Stimulated activated naive CD4-positive, alpha-beta T cell (primary cell): ENCODE measurements around the gene SYNM.
A peak's percentile ranks its signal among the peaks of the same experiment; 100 is the strongest.
"Not testable (repeated sequence)": the region's sequence is repeated elsewhere in the genome, so short reads cannot be mapped to it uniquely, and the experiment has no call there.

Experiments
- DNase-seq, 6 experiments: peaks; one replicate each; lab custom pipeline; 2025; lab: John Stamatoyannopoulos, UW

SYNM gene

GRCh38 chr15:99105514-99106341 lies 848 bp downstream of the SYNM start:
- DNase-seq = peak in 1 of 6 experiments; percentile 52

- DNase-seq = peak in 2 of 6 experiments; percentile 20 to 41
Measured at GRCh38 chr15:99106417-99107220, 1.7 kb downstream of the SYNM start.

GRCh38 chr15:99108993-99109392 lies 4.1 kb downstream of the SYNM start:
- DNase-seq = no peak

GRCh38 chr15:99109555-99110021 lies 4.7 kb downstream of the SYNM start:
- DNase-seq = no peak

- DNase-seq = no peak
Measured at GRCh38 chr15:99110093-99110492, 5.2 kb downstream of the SYNM start.

- no peak for DNase-seq
Measured at GRCh38 chr15:99110581-99111320, 5.9 kb downstream of the SYNM start.

GRCh38 chr15:99111641-99112040 lies 6.8 kb downstream of the SYNM start:
- DNase-seq = not testable (repeated sequence)

GRCh38 chr15:99113547-99114271 lies 8.8 kb downstream of the SYNM start:
- DNase-seq = no peak

- DNase-seq = no peak
Measured at GRCh38 chr15:99114511-99115299, 9.8 kb downstream of the SYNM start.

GRCh38 chr15:99115300-99116215 lies 10.7 kb downstream of the SYNM start:
- DNase-seq = no peak

- DNase-seq = no peak
Measured at GRCh38 chr15:99117111-99117510, 12.2 kb downstream of the SYNM start.

- DNase-seq = no peak
Measured at GRCh38 chr15:99117563-99118257, 12.8 kb downstream of the SYNM start.

GRCh38 chr15:99118258-99118632 lies 13.4 kb downstream of the SYNM start:
- no peak for DNase-seq

- DNase-seq = no peak
Measured at GRCh38 chr15:99118801-99119546, 14.1 kb downstream of the SYNM start.

- no peak for DNase-seq
Measured at GRCh38 chr15:99120050-99120777, 15.3 kb downstream of the SYNM start.

- no peak for DNase-seq
Measured at GRCh38 chr15:99121207-99121606, 16.3 kb downstream of the SYNM start.

GRCh38 chr15:99121691-99122410 lies 17.0 kb downstream of the SYNM start:
- no peak for DNase-seq
